Stimulated activated CD4-positive, alpha-beta T cell treated with anti-CD3 and anti-CD28 coated beads, Interleukin-15, amount 100 ng/mL, for 48 hours (primary cell): ENCODE data around the gene PWWP3B.
"Not testable (repeated sequence)": the region's sequence is repeated elsewhere in the genome, so short reads cannot be mapped to it uniquely, and the experiment has no call there.

Experiments
- DNase-seq, 2 donors: peaks; one replicate each; pipeline ENCODE4 v3.0.0-alpha.2; 2020; ENCODE audit warnings: low read depth in 2 of 2

Gene PWWP3B

DNA sequence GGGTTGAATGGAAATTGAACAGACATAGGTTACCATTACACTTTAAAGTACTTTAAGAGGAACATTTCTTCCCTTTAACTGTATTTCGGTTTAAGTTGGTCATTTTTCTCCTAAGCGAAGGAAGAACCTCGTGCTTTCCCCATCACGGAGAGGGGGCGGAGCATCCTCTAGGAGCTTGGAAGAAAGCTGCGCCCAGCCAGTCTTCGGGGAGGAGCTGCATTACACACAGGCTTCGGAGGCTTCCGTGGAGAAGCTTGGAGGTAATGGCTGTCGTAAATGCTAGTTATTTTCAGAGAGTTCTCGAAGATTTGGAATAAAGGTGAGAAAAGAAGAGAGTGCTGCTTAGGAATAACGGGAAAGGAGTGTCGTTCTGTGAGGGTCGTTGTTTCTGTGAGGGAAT is at the start of gene PWWP3B:
PWWP3B (plus strand) TSS at position 199 of the 400 bp plus-strand sequence. CDS start 37,128 bp downstream, outside the sequence.
- no peak for DNase-seq

DNA sequence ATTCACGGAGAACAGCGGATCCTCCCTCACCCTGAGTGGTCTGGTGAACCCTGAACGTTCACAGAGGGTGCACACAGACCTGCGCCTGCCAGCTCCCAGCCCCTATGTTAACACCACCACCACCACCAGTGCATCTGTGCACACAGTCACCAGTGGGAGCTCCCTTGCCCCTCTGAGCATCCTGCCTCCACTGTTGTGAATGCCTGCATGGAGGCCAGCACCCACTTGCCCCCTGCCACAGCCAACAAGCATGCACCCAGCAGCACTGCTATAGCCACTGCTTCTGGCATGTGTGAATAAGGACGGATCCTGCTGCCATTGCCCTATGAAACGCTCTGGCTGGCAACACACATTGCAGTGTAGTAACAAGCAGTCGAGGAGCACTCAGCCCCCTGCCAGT is 29.1 kb upstream of the PWWP3B start:
- no peak for DNase-seq

GRCh38 chrX:106144755-106145639 is 23.1 kb upstream of the PWWP3B start:
- no peak for DNase-seq

GRCh38 chrX:106150701-106151100 is 17.4 kb upstream of the PWWP3B start:
- DNase-seq = no peak

DNA sequence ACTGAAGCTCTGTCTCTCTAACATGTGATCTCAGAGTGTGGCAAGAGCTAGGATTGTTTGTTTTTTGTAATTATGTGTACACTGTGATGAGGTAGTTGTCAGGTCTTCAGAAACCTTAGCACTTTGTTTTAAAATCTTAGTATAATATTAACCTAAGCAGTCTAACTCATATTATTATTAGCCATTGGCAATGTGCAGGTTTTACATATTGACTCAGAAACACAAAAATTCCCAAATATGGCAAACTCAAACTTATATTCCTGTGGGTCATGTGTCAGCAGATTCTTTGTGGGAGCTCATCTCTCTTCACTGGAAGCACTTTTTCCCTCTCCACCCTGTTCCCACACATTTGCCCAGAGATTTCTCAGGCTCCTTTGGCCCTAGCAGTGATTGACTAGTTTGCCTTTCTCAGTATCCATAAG is 8.2 kb upstream of the PWWP3B start:
- no peak for DNase-seq

DNA sequence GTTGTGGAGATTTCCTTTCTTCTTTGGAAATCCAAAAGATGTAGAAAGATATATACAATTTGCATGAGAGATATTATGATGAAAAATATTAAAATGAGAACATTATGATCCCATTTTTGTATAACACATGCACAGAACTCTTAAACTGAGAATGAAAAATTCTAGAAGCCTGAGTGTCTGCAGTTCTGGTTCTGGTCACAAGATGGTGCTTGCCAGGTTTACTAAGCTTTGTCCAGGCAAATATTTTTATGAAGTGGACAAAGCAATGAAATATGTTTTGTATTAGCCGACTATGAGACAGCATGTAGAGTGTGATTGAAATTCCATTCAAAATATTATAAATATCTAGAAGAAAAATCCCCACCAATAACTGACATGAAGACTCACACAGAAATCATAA is 2.2 kb downstream of the PWWP3B start:
- no peak for DNase-seq

- no peak for DNase-seq
These were observed 3.3 kb downstream of the PWWP3B start for GRCh38 chrX:106171293-106171820.

DNA sequence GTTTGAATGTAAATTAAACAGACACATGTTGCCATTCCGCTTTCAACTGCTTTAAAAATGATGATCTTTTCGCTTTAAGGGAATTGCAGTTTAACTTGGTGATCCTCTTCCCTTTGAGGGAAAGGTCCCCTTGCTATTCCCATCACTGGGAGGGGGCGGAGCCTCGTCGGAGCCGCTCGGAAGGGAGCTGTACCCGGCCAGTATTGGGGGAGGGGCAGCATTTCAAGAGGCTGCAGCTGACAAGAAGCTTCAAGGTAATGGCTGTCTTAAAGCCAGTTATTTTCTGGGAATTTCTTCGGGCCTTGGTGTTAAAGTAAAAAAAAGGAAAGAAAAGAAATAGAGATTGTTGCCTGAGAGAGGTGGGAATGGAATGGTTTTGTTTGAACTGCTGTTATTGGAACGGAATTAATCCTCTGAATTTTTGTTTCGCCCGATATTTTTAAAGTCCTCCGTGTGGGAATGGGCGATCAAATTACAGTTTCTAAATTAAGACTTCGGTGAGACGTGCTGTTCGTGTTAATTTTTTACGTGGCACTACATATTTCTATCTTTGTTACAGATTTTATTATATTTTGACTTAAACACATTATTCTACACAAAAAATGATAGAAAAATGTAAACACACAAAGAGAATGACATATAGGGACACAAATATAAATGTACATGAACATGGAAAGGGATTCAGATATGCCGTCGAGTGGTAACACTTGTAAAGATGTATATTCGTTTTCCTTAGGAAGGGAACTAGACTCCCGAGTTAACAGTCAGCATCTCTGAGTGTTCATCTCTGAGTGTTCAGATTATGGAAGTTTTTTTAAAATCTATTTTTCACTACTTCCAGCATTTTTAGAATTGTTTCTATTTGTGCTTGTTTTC is 9.2 kb downstream of the PWWP3B start:
- no peak for DNase-seq

GRCh38 chrX:106177982-106178321 is 9.8 kb downstream of the PWWP3B start:
- DNase-seq = no peak

DNA sequence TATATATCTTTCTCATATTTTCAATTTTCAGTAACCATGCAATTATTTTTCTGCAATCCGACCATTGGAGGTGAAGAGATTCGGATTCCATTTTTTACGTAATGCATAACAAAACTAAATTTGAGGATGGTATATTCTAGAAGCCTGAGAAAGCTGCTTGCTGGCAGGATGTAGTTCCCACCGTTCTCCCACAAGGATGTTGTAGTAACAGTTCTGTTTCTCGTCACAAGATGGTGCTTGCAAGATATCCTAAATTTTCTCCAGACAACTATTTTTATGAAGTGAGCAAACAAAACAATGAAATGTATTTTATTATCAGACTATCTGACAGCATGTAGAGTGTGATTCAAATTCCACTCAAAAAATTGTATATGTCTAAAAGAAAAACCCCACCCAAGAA is 10.7 kb downstream of the PWWP3B start:
- no peak for DNase-seq

DNA sequence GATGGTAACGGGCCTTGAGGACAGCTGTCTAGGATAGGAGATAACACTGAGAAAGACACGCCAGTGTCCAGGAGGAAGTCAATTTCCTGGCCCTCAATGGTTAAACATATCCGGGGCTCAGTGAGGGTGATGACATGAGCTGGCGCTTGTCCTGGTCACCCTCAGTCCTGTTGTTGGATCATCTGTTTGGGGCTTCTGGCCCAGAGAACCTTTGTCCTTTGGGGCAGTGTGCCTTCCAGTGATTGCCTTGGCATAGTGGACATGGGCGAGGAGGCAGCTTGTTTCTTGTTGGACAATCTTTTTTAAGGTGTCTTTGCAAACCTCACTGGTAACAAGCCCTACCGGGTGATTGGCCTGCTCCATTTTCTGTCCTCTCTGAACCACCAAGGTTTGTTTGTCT is 15.6 kb downstream of the PWWP3B start:
- DNase-seq = not testable (repeated sequence)

DNA sequence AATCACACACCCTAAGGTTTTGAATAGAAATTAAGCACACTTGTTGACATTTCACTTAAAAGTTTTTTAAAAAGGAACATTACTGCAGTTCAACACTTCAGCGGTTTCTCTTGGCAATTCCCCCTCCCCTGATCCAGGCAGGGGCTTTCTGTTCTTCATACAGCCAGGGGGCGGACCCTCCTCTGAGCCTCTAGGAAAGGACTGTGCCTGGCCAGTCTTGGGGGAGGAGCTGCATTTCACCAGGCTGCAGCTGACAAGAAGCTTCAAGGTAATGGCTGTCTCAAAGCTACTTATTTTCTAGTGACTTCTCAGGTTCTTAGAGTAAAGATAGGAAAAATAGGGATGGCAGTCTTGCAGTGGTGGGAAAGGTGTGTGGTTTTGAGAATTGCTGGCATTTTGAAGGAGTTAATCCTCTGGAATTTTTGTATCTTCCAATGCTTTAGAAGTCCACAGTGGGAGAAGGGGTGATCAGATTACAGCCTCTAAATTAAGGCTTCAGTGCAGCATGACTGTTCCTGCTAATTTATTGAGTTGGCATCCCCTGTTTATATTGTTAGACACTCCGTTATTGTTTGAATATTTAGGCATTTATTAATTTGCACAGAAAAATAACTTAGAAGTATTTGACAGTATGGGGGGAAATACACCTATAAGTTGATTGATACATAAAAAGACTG is 33.5 kb downstream of the PWWP3B start:
- DNase-seq = no peak

DNA sequence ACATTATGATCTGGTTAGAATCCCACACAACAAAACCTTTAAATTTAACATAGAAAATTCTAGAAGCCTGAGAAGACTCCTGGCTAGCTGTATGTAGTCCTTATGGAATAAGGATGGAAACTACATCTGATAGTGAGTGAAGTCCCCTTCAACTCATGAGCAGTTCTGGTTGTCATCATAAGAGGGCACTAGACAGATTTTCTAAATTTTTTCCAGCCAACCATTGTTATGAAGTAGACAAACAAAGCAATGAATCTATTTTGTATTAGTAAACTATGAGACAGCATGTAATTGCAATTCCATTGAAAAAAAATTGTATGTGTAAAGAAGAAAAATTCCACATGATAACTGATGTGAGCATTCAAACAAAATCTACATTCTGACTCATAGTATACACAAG is 35.2 kb downstream of the PWWP3B start:
- no peak for DNase-seq

DNA sequence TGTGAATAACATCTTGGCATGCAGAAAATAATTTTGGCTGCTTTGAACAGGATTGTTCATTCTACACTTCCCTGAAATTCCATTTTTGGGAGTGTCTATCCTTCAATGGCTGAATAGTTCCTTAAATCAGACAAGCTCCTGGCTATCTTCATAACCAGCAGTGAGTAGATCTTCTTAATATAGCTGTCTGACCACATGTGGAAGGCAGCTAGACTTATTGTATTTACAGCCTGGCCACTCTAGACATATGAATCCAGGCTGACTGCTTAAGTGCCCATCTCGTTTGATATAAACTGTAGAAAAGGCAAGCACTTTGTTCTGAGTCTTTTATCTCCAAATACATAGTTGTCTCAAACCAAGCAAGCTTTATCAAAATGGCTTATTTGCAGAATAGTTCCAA is 40.0 kb downstream of the PWWP3B start:
- DNase-seq = no peak
